HepG2 (cell line): ENCODE results near the gene ACAD11. TPM values are rescaled to one million over a fixed set of nuclear protein-coding genes. Genes with fewer than 3 reads are reported as not detected.

ENCODE experiments used
- ATAC-seq: fragments of 200-7000 bp; cut with Tn5 transposase; 3 replicates; pipeline ENCODE4 v1.9.1; 2020; ENCODE audit warnings: mild to moderate bottlenecking, moderate library complexity
- BruUV-seq: library from RNA; stranded (reverse); fragments of 400-500 nt; replicated peaks from 2 replicates; lab custom pipeline; 2021; lab: Mats Ljungman, UMichigan
- CTCF ChIA-PET: fragments of 300-600 bp; formaldehyde crosslinking; extraction: SDS; loops from one replicate; lab custom pipeline; 2021; ENCODE audit warnings: low total read pairs, inconsistent platforms, low intra/inter-chr PET ratio; lab: Yijun Ruan, JAX
- POLR2A ChIA-PET: fragments of 350-600 bp; sonication (Branson Sonifier 250); formaldehyde crosslinking; loops from one replicate; lab custom pipeline; 2020; ENCODE audit warnings: antibody characterized with exemption, inconsistent platforms; lab: Yijun Ruan, JAX
- DNase-seq: peaks from one replicate; pipeline ENCODE4 v3.0.0-alpha.2; 2015; ENCODE audit warnings: low spot score
- FAIRE-seq: peaks from 3 replicates; lab custom pipeline; 2011; peaks lifted over from hg19 to GRCh38; lab: Jason Lieb, UNC
- H2AFZ ChIP-seq: one replicate; pipeline ENCODE4 v1.6.1; 2011; ENCODE audit warnings: low read length, inconsistent platforms
- H3K27ac ChIP-seq: fragments of 300-600 bp; 3 replicates; pipeline ENCODE4 v1.8.0; 2011; ENCODE audit warnings: mixed run types, mild to moderate bottlenecking, mixed read lengths, low read length, inconsistent platforms; ENCODE audit not compliant: insufficient read depth; ENCODE audit errors: extremely low read length
- H3K27me3 ChIP-seq, 2 experiments: fragments of 200-600 bp in 1 of 2; 2 replicates in 1 of 2; 3 replicates in 1 of 2; pipeline versions ENCODE4 v1.6.0 to v1.8.0; 2011; ENCODE audit warnings: low read length in 2 of 2, mild to moderate bottlenecking in 2 of 2, moderate library complexity in 2 of 2, inconsistent platforms in 1 of 2; ENCODE audit not compliant: insufficient read depth in 2 of 2, control insufficient read depth in 1 of 2
- H3K36me3 ChIP-seq, 2 experiments: fragments of 200-600 bp in 1 of 2; replicated peaks in 1 of 2; 2 replicates in 1 of 2; 3 replicates in 1 of 2; pipeline versions ENCODE4 v1.5.1 to v1.8.0; 2011; ENCODE audit warnings: low read length in 2 of 2, inconsistent platforms in 1 of 2; ENCODE audit not compliant: insufficient read depth in 2 of 2, control insufficient read depth in 1 of 2
- H3K4me1 ChIP-seq: 2 replicates; pipeline ENCODE4 v1.5.1; 2012; ENCODE audit warnings: low read length, inconsistent platforms; ENCODE audit not compliant: insufficient read depth
- H3K4me2 ChIP-seq: 2 replicates; pipeline ENCODE4 v1.6.0; 2011; ENCODE audit warnings: low read depth, low read length, inconsistent platforms
- H3K4me3 ChIP-seq, 3 experiments: fragments of 200-600 bp in 1 of 3; sonication (generic), shearing (Covaris generic) in 1 of 3; replicated peaks in 1 of 3; 2 replicates each; pipeline ENCODE4 v1.5.1; 2011 to 2016; ENCODE audit warnings: low read length in 3 of 3, inconsistent platforms in 2 of 3, low read depth in 2 of 3, mild to moderate bottlenecking in 2 of 3, control low read depth in 1 of 3, mixed read lengths in 1 of 3; ENCODE audit not compliant: insufficient read depth in 1 of 3
- H3K79me2 ChIP-seq: one replicate; pipeline ENCODE4 v1.6.1; 2011; ENCODE audit warnings: low read length, inconsistent platforms; ENCODE audit not compliant: insufficient read depth
- H3K9ac ChIP-seq: 2 replicates; pipeline ENCODE4 v1.6.0; 2011; ENCODE audit warnings: mild to moderate bottlenecking, low read depth, low read length, inconsistent platforms; ENCODE audit not compliant: insufficient read depth
- H3K9me3 ChIP-seq: 2 replicates; pipeline ENCODE4 v1.5.1; 2012; ENCODE audit warnings: mild to moderate bottlenecking, low read length
- H4K20me1 ChIP-seq: 2 replicates; pipeline ENCODE4 v1.6.0; 2011; ENCODE audit warnings: inconsistent platforms, mild to moderate bottlenecking, low read length, moderate library complexity; ENCODE audit not compliant: insufficient read depth
- ASH2L ChIP-seq: fragments of 300-600, 200-600 bp; sonication (generic); IDR thresholded peaks from 2 replicates; pipeline ENCODE4 v1.7.0; 2017; ENCODE audit warnings: low read depth, mild to moderate bottlenecking, moderate library complexity, mixed read lengths, low read length; ENCODE audit not compliant: insufficient read length
- GPBP1L1 ChIP-seq: sonication (generic); formaldehyde crosslinking; IDR thresholded peaks from 2 replicates; pipeline ENCODE4 v1.5.0; 2020; ENCODE audit warnings: mild to moderate bottlenecking, missing genetic modification reagents
- HES4 ChIP-seq: sonication (generic); formaldehyde crosslinking; IDR thresholded peaks from 2 replicates; pipeline ENCODE4 v1.9.0; 2021; ENCODE audit warnings: mild to moderate bottlenecking, missing genetic modification reagents, borderline replicate concordance
- KMT2B ChIP-seq: IDR thresholded peaks from 2 replicates; pipeline ENCODE4 v1.6.1; 2016; ENCODE audit warnings: missing genetic modification reagents, missing compliant biosample characterization
- NR2F1 ChIP-seq, 2 experiments: fragments of 450-650 bp in 1 of 2; formaldehyde crosslinking in 1 of 2; IDR thresholded peaks; 2 replicates each; pipeline versions ENCODE4 v1.5.0 to v1.6.1; 2016 to 2020; ENCODE audit warnings: mild to moderate bottlenecking in 1 of 2, missing compliant biosample characterization in 1 of 2, missing genetic modification reagents in 1 of 2, moderate library complexity in 1 of 2
- PATZ1 ChIP-seq: sonication (generic); formaldehyde crosslinking; IDR thresholded peaks from 2 replicates; pipeline ENCODE4 v1.4.0; 2020; ENCODE audit warnings: missing genetic modification reagents
- YEATS2 ChIP-seq: sonication (generic); formaldehyde crosslinking; IDR thresholded peaks from 2 replicates; pipeline ENCODE4 v1.4.0; 2020; ENCODE audit warnings: missing genetic modification reagents, borderline replicate concordance
- ZBTB14 ChIP-seq: sonication (generic); formaldehyde crosslinking; IDR thresholded peaks from 2 replicates; pipeline ENCODE4 v1.4.0; 2020; ENCODE audit warnings: missing genetic modification reagents
- ZFP36L1 ChIP-seq: sonication (generic); formaldehyde crosslinking; IDR thresholded peaks from 2 replicates; pipeline ENCODE4 v1.8.0; 2022; ENCODE audit warnings: mild to moderate bottlenecking, missing genetic modification reagents, moderate library complexity
- ZNF44 ChIP-seq: sonication (generic); formaldehyde crosslinking; IDR thresholded peaks from 2 replicates; pipeline ENCODE4 v1.5.1; 2020; ENCODE audit warnings: mild to moderate bottlenecking, missing genetic modification reagents
- ZNF7 ChIP-seq: IDR thresholded peaks from 2 replicates; pipeline ENCODE4 v1.6.1; 2016; ENCODE audit warnings: missing biosample characterization, missing genetic modification reagents
- WGBS: methylation state at CpG from one replicate; pipeline ENCODE4 v1.1.6; 2017; ENCODE audit warnings: low lambda C conversion rate; 5-methylcytosine and 5-hydroxymethylcytosine counted together
- in situ Hi-C: cut with HindIII; loops from 2 replicates; pipeline ENCODE4 v1.10.0; 2017; ENCODE audit warnings: low pct_unique_long_range_greater_than_20kb; ENCODE audit not compliant: extremely low pct_ligation_motif_present
- intact Hi-C: fragments of 100-400 bp; cut with micrococcal nuclease; formaldehyde crosslinking; loops from one replicate; pipeline ENCODE4 v1.10.0; 2022; ENCODE audit not compliant: unreplicated experiment
- polyA plus RNA-seq, 8 experiments: library from polyadenylated mRNA; depleted of rRNA in 3 of 8; stranded (reverse) in 7 of 8; unstranded in 1 of 8; fragments of >200 nt; fragmentation: Illumina TruSeq in 4 of 8; extraction: Trizol in 4 of 8; gene quantifications; 2 replicates each; pipeline versions ENCODE4 v1.2.1 to v1.2.3, GENCODE V29; 2011 to 2016; ENCODE audit warnings: low read depth in 4 of 8, missing spikeins in 1 of 8, mixed read lengths in 1 of 8; ENCODE audit not compliant: insufficient read depth in 1 of 8
- total RNA-seq, 5 experiments: library from RNA; depleted of rRNA; stranded (reverse); fragments of >200 nt; fragmentation: Illumina TruSeq; extraction: Trizol; gene quantifications; 2 replicates each; pipeline ENCODE4 v1.2.3, GENCODE V29; 2016; ENCODE audit warnings: low read depth in 1 of 5
- TF ChIP-seq, protein P1 (sequence below): sonication (generic); formaldehyde crosslinking; IDR thresholded peaks from 2 replicates; pipeline ENCODE4 v1.5.0; 2020; ENCODE audit warnings: mild to moderate bottlenecking, missing genetic modification reagents, borderline replicate concordance
- TF ChIP-seq, protein P2 (sequence below): sonication (generic); formaldehyde crosslinking; IDR thresholded peaks from 2 replicates; pipeline ENCODE4 v1.8.0; 2022; ENCODE audit warnings: mild to moderate bottlenecking, missing genetic modification reagents

Gene ACAD11
- total and polyA plus RNA-seq, 2 of the 13 experiments (the other 11 are each of a cell fraction or from before 2014, with no cell fraction given): 30.6 to 56.9 TPM

DNA sequence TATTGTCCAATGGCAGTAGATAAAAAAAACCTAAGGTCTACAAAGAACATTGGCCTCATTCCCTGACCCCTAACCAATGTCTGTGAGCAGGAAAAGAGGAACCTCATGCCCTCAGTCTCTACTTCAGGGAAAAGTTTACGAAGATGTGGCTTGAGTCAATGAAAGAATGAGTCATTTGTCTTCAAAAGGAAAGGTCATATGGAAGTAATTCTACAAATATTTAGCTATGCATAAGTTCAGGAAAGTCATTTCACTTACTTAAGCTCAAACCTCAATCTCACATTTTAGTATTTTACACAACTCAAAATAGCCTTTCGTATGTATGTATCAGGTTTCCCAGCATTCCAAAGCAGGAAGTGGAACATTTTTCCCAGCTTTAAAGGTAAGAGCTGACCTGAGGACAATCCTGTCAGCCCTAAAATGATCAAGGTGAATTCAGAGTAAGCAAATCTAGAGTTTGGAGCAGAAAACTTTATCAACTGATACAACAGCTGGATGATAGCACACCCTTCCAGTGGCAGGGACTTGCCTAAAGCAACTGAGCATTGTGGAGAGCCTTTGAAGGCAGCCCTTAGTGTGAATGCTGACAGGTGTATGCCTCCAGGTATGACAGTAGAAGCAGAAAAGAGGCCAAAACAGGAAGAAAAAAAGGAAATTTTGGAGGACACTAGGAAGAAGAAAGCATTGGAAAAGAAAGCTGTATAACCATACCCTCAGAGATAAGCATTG is 116.4 kb downstream of the ACAD11 start (continued):
- TF ChIP-seq GPBP1L1 (CRISPR knock-in tag) (no peak), ZNF7 (CRISPR knock-in tag) (no peak), YEATS2 (CRISPR knock-in tag) (peak; percentile 37; the same call in 1 of the 2 replicates), ZFP36L1 (CRISPR knock-in tag) (no peak), ZBTB14 (CRISPR knock-in tag) (no peak), NR2F1 (CRISPR knock-in tag; IDR thresholded peaks at IDR 0.05) (0 out of 4 replicates have a peak, but pooled peaks of 1 of the 2 experiments have one; percentile 15), ASH2L (peak; percentile 32)

DNA sequence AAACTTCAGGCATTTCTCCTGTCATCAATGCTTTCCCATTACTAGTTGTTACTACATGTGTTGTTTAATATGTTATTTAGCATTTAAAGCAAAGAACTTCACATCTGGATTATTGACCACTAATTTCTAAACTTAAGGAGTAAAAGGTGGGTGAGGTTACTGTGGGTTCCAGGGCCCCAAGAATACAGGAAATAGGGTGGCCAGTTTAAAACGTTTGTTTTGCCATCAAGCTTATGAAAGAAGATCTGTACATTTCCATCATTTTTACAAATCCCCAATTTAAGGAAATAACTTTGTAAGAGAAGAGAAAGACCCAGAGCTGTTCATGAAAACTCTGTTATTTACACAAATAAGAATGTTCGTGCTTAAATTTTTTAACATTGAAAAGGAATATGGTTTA is 117.0 kb downstream of the ACAD11 start:
- no peak for DNase-seq
- Histone ChIP-seq H3K4me1 (peaks cover 28% of the 10 kb centered on the region), H3K36me3 (peaks cover 1 to 15% of the 10 kb centered on the region in 2 experiments; a peak in 4 of 5 replicates), H3K27me3 (no peaks in the 10 kb centered on the region), H3K27ac (no peak overlapping the region), H3K4me2 (no peak overlapping the region), H3K9me3 (no peaks in the 10 kb centered on the region), H2AFZ (no peak overlapping the region), H3K79me2 (no peaks in the 10 kb centered on the region), H3K9ac (no peak overlapping the region), H4K20me1 (no peaks in the 10 kb centered on the region), H3K4me3 (no peak overlapping the region)
- intact Hi-C loops (no loop called here), in situ Hi-C loops (loop anchor here (25.0 kb wide), 1 partner anchor 845 kb away; no protein-coding TSS in a partner anchor)
- FAIRE-seq: no peak
- no peak for ATAC-seq
- no TSS peak for BruUV-seq
- WGBS: 53% methylated on average over 2 of the region's 2 CpGs
- POLR2A ChIA-PET: interaction anchor here (1.4 kb wide), 1 partner anchor 116 kb away, joined by 7 read pairs; no protein-coding TSS in a partner anchor
- CTCF ChIA-PET: no interaction called here
- TF ChIP-seq, protein P1, sequence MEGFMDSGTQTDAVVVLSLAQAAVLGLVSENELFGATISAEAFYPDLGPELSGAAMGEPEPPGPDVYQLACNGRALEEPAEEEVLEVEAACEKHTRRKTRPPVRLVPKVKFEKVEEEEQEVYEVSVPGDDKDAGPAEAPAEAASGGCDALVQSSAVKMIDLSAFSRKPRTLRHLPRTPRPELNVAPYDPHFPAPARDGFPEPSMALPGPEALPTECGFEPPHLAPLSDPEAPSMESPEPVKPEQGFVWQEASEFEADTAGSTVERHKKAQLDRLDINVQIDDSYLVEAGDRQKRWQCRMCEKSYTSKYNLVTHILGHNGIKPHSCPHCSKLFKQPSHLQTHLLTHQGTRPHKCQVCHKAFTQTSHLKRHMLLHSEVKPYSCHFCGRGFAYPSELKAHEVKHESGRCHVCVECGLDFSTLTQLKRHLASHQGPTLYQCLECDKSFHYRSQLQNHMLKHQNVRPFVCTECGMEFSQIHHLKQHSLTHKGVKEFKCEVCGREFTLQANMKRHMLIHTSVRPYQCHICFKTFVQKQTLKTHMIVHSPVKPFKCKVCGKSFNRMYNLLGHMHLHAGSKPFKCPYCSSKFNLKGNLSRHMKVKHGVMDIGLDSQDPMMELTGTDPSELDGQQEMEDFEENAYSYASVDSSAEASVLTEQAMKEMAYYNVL: no peak
- TF ChIP-seq KMT2B (CRISPR knock-in tag): no peak
- TF ChIP-seq, protein P2, sequence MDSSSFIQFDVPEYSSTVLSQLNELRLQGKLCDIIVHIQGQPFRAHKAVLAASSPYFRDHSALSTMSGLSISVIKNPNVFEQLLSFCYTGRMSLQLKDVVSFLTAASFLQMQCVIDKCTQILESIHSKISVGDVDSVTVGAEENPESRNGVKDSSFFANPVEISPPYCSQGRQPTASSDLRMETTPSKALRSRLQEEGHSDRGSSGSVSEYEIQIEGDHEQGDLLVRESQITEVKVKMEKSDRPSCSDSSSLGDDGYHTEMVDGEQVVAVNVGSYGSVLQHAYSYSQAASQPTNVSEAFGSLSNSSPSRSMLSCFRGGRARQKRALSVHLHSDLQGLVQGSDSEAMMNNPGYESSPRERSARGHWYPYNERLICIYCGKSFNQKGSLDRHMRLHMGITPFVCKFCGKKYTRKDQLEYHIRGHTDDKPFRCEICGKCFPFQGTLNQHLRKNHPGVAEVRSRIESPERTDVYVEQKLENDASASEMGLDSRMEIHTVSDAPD (CRISPR knock-in tag): no peak
- no peak for TF ChIP-seq PATZ1
- no peak for TF ChIP-seq ZNF44 (CRISPR knock-in tag)
- TF ChIP-seq HES4 (CRISPR knock-in tag): no peak
